ENCODE results near the gene COX7A1. TPM values are rescaled to one million over a fixed set of nuclear protein-coding genes. Genes with fewer than 3 reads are reported as not detected.

The COX7A1 gene
- polyA plus RNA-seq, 1 donor from 2014 or later: not detected

GRCh38 chr19:36113894-36114720 is 38.1 kb downstream of the COX7A1 start:
- peak overlapping the region; percentile 82 for H3K27ac ChIP-seq (ENCODE audit: low read length)
- H3K9me3 ChIP-seq (ENCODE audit: low read length): no peaks in the 10 kb centered on the region
- no peaks in the 10 kb centered on the region for H3F3A ChIP-seq (ENCODE audit: insufficient read depth, low read length, poor library complexity, severe bottlenecking)
- peaks cover 18% of the 10 kb centered on the region for H3K79me2 ChIP-seq (replicated peaks; ENCODE audit: insufficient read depth, low read length)
- no peaks in the 10 kb centered on the region for H3K27me3 ChIP-seq (ENCODE audit: insufficient read depth, low read depth, low read length)
- no peaks in the 10 kb centered on the region for H3K36me3 ChIP-seq (ENCODE audit: insufficient read depth, low read length)
- peak overlapping the region; percentile 1 for H2AFZ ChIP-seq (ENCODE audit: low read depth, low read length)
- peak overlapping the region; percentile 97 for H3K4me3 ChIP-seq (ENCODE audit: low read length)
- TF ChIP-seq RAD21 (conservative IDR thresholded peaks at IDR 0.05): no peak
- TF ChIP-seq EZH2 (IDR thresholded peaks at IDR 0.05; ENCODE audit: borderline replicate concordance, insufficient read depth, low read length, poor library complexity, severe bottlenecking): no peak
- no peak for TF ChIP-seq POLR2AphosphoS5 (IDR thresholded peaks at IDR 0.05)
- no peak for TF ChIP-seq SMC3 (conservative IDR thresholded peaks at IDR 0.05; ENCODE audit: poor library complexity)
- no peak for TF ChIP-seq MXI1 (conservative IDR thresholded peaks at IDR 0.05; ENCODE audit: poor library complexity, severe bottlenecking)
- H3K9me2 ChIP-seq (ENCODE audit: insufficient read depth, low read length): no peaks in the 10 kb centered on the region
- no peaks in the 10 kb centered on the region for H4K20me1 ChIP-seq (ENCODE audit: insufficient read depth)
- peak overlapping the region; percentile 80 for H3K9ac ChIP-seq (ENCODE audit: low read length)
- H3K4me2 ChIP-seq (ENCODE audit: low read length): peak overlapping the region; percentile 65

- Histone ChIP-seq H3K27ac (ENCODE audit: low read length) (no peak overlapping the region), H3K4me2 (ENCODE audit: low read length) (no peak overlapping the region), H3K9me3 (ENCODE audit: low read length) (no peaks in the 10 kb centered on the region), H3F3A (ENCODE audit: insufficient read depth, low read length, poor library complexity, severe bottlenecking) (no peaks in the 10 kb centered on the region), H3K79me2 (replicated peaks; ENCODE audit: insufficient read depth, low read length) (peaks cover 18% of the 10 kb centered on the region), H4K20me1 (ENCODE audit: insufficient read depth) (no peaks in the 10 kb centered on the region), H3K4me3 (ENCODE audit: low read length) (peak overlapping the region; percentile 97), H3K9ac (ENCODE audit: low read length) (peak overlapping the region; percentile 80), H2AFZ (ENCODE audit: low read depth, low read length) (no peak overlapping the region), H3K9me2 (ENCODE audit: insufficient read depth, low read length) (no peaks in the 10 kb centered on the region), H3K27me3 (ENCODE audit: insufficient read depth, low read depth, low read length) (no peaks in the 10 kb centered on the region), H3K36me3 (ENCODE audit: insufficient read depth, low read length) (no peaks in the 10 kb centered on the region)
- TF ChIP-seq REST (IDR thresholded peaks at IDR 0.05; ENCODE audit: borderline replicate concordance) (no peak), SMC3 (conservative IDR thresholded peaks at IDR 0.05; ENCODE audit: poor library complexity) (no peak), EP300 (conservative IDR thresholded peaks at IDR 0.05; ENCODE audit: poor library complexity, severe bottlenecking) (no peak), CTCF (IDR thresholded peaks at IDR 0.05; ENCODE audit: poor library complexity, severe bottlenecking) (no peak), MXI1 (conservative IDR thresholded peaks at IDR 0.05; ENCODE audit: poor library complexity, severe bottlenecking) (no peak), POLR2AphosphoS5 (IDR thresholded peaks at IDR 0.05) (no peak), RAD21 (conservative IDR thresholded peaks at IDR 0.05) (no peak), EZH2 (IDR thresholded peaks at IDR 0.05; ENCODE audit: borderline replicate concordance, insufficient read depth, low read length, poor library complexity, severe bottlenecking) (no peak), TAF1 (IDR thresholded peaks at IDR 0.05; ENCODE audit: low read depth) (no peak)
Observed at GRCh38 chr19:36113425-36113824, 38.8 kb downstream of the COX7A1 start.
